ENCODE data around the gene FGGY. TPM values are rescaled to one million over a fixed set of nuclear protein-coding genes. Genes with fewer than 3 reads are reported as not detected.

Gene FGGY
- total and polyA plus RNA-seq, 7 experiments from 2014 or later, result 2.5 to 15.2 (median 11.2) TPM

DNA sequence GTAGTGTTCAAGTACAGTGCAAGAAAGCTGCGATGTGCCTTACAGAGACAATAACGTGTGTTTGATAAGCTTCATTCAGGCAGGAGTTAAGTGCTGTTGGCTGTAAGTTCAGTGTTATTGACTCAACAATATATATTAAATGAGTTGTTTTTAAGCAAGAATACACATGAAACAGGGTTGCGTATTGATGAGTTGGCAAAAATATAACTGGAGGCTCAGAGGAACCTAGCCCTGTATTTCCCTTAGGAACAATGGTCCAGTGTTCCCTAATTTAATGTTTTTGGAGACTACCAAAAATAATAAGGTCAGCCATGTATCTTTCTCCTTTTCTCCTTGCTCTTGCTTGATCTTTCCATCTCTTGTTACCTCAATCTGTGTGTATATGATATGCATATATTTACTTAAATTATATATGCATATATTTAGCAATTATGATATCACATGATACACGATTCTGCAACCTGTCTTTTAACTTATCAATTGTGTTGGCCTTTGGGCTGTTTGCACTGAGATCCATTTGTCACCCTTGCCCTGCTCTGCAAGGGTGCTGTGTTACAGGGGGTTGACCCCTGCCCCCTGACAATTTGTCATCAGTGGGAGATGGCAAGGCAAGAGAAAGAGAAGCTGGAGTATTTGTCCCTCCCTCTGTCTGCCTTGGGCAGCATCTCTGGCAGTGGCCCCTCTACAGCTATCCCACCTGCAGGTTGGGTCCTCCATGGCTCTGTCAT lies 109.7 kb downstream of the FGGY start:
- Mint-ChIP-seq H3K27me3 (peaks cover 0 to 2% (median 0%) of the 10 kb centered on the region in 5 donors), H3K27ac (no peak overlapping the region), H3K36me3 (peaks cover 0 to under 1% (median 0%) of the 10 kb centered on the region in 5 donors), H3K4me1 (no peaks in the 10 kb centered on the region), H3K9me3 (peaks cover 0 to under 1% (median 0%) of the 10 kb centered on the region in 11 donors), H3K4me3 (no peak overlapping the region)
- no peaks in the 10 kb centered on the region for H3K9me3 ChIP-seq (ENCODE audit: control insufficient read depth in 2 of 3, low read length in 3 of 3)
- H3K36me3 ChIP-seq (ENCODE audit: control insufficient read depth in 2 of 3, insufficient read depth in 3 of 3, low read length in 3 of 3), result no peaks in the 10 kb centered on the region
- ChIA-PET CTCF (interaction anchor here (0.6 kb wide), 1 partner anchor 698 kb away, joined by 3 read pairs; no protein-coding TSS in a partner anchor), POLR2A (no interaction called here)
- no peak for DNase-seq
- no peak for ATAC-seq
- no peak overlapping the region for H3K27ac ChIP-seq (ENCODE audit: low read depth, low read length)
- intact Hi-C loops (cut with micrococcal nuclease), result no loop called here
- H3K4me1 ChIP-seq (ENCODE audit: control insufficient read depth in 2 of 2, insufficient read depth in 2 of 2, low read length in 2 of 2), result no peaks in the 10 kb centered on the region
- no peaks in the 10 kb centered on the region for H3K27me3 ChIP-seq (ENCODE audit: control insufficient read depth in 2 of 2, insufficient read depth in 2 of 2, low read length in 2 of 2)
- no peak overlapping the region for H3K4me3 ChIP-seq (ENCODE audit: low read length)

DNA sequence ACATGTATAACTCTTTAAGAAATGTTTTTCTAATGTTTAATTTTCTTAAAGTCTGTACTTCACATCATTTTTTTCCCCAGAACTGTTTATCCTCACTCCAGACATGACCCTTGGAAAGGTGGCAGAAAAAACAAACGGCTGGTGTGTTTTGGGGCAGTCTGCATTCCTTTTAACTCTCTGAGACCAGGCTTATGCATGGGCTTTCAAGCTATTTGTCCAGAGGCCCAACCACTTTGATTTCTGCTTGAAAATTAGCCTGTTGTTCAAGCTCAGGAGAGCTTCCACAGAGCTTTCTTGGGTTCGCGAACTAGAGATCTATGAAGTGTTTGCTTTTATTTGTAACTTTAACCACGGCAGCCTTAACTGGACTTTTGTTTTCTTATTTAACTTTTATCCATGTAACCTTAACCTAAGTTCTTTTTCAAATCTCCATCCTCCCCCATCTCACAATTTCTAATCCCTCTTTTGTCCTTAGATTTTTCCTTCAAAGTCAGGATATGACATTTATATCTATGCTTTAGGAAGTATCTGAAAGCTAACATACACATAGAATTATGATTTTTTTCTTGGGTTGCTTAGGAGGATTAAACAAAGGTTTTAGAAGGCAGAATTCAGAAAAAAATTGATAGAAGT lies 111.8 kb downstream of the FGGY start:
- POLR2A ChIA-PET, result no interaction called here
- H3K27ac Mint-ChIP-seq, result no peak overlapping the region
- intact Hi-C loops (cut with micrococcal nuclease), result no loop called here
- H3K4me1 Mint-ChIP-seq, result no peaks in the 10 kb centered on the region
- no peaks in the 10 kb centered on the region for H3K9me3 ChIP-seq (ENCODE audit: control insufficient read depth in 2 of 3, low read length in 3 of 3)
- DNase-seq (no peak), ATAC-seq (no peak)
- H3K27me3 ChIP-seq (ENCODE audit: control insufficient read depth in 2 of 2, insufficient read depth in 2 of 2, low read length in 2 of 2), result no peaks in the 10 kb centered on the region
- no peak overlapping the region for H3K4me3 ChIP-seq (ENCODE audit: low read length)
- H3K27ac ChIP-seq (ENCODE audit: low read depth, low read length), result no peak overlapping the region
- peaks cover 0 to 2% (median 0%) of the 10 kb centered on the region in 5 donors for H3K27me3 Mint-ChIP-seq
- no peak overlapping the region for H3K4me3 Mint-ChIP-seq
- H3K9me3 Mint-ChIP-seq, result no peaks in the 10 kb centered on the region
- no peaks in the 10 kb centered on the region for H3K36me3 Mint-ChIP-seq
- H3K4me1 ChIP-seq (ENCODE audit: control insufficient read depth in 2 of 2, insufficient read depth in 2 of 2, low read length in 2 of 2), result no peaks in the 10 kb centered on the region
- H3K36me3 ChIP-seq (ENCODE audit: control insufficient read depth in 2 of 3, insufficient read depth in 3 of 3, low read length in 3 of 3), result no peaks in the 10 kb centered on the region
- CTCF ChIA-PET, result no interaction called here

DNA sequence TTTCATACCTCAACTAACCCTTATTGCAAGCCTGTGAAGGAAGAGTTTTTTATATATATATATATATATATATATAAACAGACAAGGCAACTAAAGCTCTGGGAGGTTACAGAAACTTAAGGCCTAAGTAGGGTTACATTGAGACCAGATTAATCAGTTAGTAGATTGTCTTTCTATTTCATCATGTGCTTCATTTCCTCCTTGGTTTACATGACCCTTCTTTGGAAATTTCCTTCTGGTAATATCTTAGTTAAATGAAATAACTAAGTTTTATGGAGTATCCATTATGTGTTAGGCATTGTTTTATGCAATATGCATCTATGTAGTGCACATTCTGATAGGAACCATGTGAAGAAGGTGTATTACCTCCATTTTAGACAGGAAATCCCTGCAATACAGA lies 112.7 kb downstream of the FGGY start:
- Histone ChIP-seq H3K4me3 (ENCODE audit: low read length) (no peak overlapping the region), H3K36me3 (ENCODE audit: control insufficient read depth in 2 of 3, insufficient read depth in 3 of 3, low read length in 3 of 3) (no peaks in the 10 kb centered on the region), H3K9me3 (ENCODE audit: control insufficient read depth in 2 of 3, low read length in 3 of 3) (no peaks in the 10 kb centered on the region), H3K27ac (ENCODE audit: low read depth, low read length) (no peak overlapping the region), H3K4me1 (ENCODE audit: control insufficient read depth in 2 of 2, insufficient read depth in 2 of 2, low read length in 2 of 2) (no peaks in the 10 kb centered on the region), H3K27me3 (ENCODE audit: control insufficient read depth in 2 of 2, insufficient read depth in 2 of 2, low read length in 2 of 2) (no peaks in the 10 kb centered on the region)
- Mint-ChIP-seq H3K27ac (no peak overlapping the region), H3K4me3 (no peak overlapping the region), H3K4me1 (no peaks in the 10 kb centered on the region), H3K36me3 (no peaks in the 10 kb centered on the region), H3K9me3 (no peaks in the 10 kb centered on the region), H3K27me3 (peaks cover 0 to 2% (median 0%) of the 10 kb centered on the region in 5 donors)
- POLR2A ChIA-PET, result no interaction called here
- CTCF ChIA-PET, result no interaction called here
- ATAC-seq (no peak), DNase-seq (no peak)
- intact Hi-C loops (cut with micrococcal nuclease), result no loop called here

DNA sequence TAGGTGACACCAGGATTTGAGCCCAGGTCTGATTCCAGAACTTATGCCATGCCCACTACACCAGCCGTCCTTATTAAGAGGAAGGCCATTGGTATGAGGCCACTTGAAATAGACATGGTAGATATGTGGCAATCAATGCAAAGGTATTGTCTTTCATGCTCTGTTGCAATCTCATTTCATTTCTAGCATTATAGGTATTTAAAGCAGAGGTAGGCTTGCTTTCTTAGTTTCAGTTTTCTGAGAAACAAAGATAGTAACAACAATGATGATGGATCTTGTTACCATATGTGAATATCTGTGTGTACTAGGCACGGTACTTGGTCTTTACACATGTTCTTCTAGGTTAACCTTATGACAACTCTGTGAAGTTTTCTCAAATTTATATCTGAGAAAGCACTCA lies 113.1 kb downstream of the FGGY start:
- H3K27ac Mint-ChIP-seq, result no peak overlapping the region
- Histone ChIP-seq H3K27ac (ENCODE audit: low read depth, low read length) (no peak overlapping the region), H3K9me3 (ENCODE audit: control insufficient read depth in 2 of 3, low read length in 3 of 3) (no peaks in the 10 kb centered on the region), H3K4me1 (ENCODE audit: control insufficient read depth in 2 of 2, insufficient read depth in 2 of 2, low read length in 2 of 2) (no peaks in the 10 kb centered on the region), H3K27me3 (ENCODE audit: control insufficient read depth in 2 of 2, insufficient read depth in 2 of 2, low read length in 2 of 2) (no peaks in the 10 kb centered on the region), H3K4me3 (ENCODE audit: low read length) (no peak overlapping the region), H3K36me3 (ENCODE audit: control insufficient read depth in 2 of 3, insufficient read depth in 3 of 3, low read length in 3 of 3) (no peaks in the 10 kb centered on the region)
- DNase-seq, result no peak
- intact Hi-C loops (cut with micrococcal nuclease), result no loop called here
- H3K4me3 Mint-ChIP-seq, result no peak overlapping the region
- POLR2A ChIA-PET, result no interaction called here
- H3K36me3 Mint-ChIP-seq, result no peaks in the 10 kb centered on the region
- H3K4me1 Mint-ChIP-seq, result no peaks in the 10 kb centered on the region
- ATAC-seq, result no peak
- H3K27me3 Mint-ChIP-seq, result peaks cover 0 to 2% (median 0%) of the 10 kb centered on the region in 5 donors
- no peaks in the 10 kb centered on the region for H3K9me3 Mint-ChIP-seq
- CTCF ChIA-PET, result no interaction called here

DNA sequence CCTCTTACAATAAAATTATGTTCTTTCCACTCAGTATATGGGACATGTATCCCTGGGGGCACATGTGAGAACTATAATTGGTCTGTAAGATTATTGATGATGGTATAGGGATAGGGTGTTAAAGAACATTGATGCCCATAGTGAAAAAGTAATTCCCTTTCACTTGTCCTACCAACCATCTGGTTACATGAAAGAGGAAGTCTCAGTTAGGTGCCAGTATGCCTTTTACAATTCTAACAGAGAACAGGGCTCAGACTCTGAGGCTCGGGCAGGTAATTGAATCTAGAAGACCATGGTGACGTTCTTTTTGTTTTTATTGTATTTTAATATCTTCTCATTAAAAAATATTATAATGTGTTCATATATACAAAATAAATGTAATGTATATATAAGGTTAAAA lies 113.6 kb downstream of the FGGY start:
- H3K9me3 Mint-ChIP-seq, result no peaks in the 10 kb centered on the region
- Histone ChIP-seq H3K27me3 (ENCODE audit: control insufficient read depth in 2 of 2, insufficient read depth in 2 of 2, low read length in 2 of 2) (no peaks in the 10 kb centered on the region), H3K27ac (ENCODE audit: low read depth, low read length) (no peak overlapping the region), H3K4me1 (ENCODE audit: control insufficient read depth in 2 of 2, insufficient read depth in 2 of 2, low read length in 2 of 2) (no peaks in the 10 kb centered on the region), H3K4me3 (ENCODE audit: low read length) (no peak overlapping the region), H3K36me3 (ENCODE audit: control insufficient read depth in 2 of 3, insufficient read depth in 3 of 3, low read length in 3 of 3) (no peaks in the 10 kb centered on the region), H3K9me3 (ENCODE audit: control insufficient read depth in 2 of 3, low read length in 3 of 3) (no peaks in the 10 kb centered on the region)
- peaks cover 0 to 2% (median 0%) of the 10 kb centered on the region in 5 donors for H3K27me3 Mint-ChIP-seq
- ChIA-PET CTCF (no interaction called here), POLR2A (no interaction called here)
- H3K4me3 Mint-ChIP-seq, result no peak overlapping the region
- H3K4me1 Mint-ChIP-seq, result no peaks in the 10 kb centered on the region
- ATAC-seq (no peak), DNase-seq (no peak)
- no peaks in the 10 kb centered on the region for H3K36me3 Mint-ChIP-seq
- intact Hi-C loops (cut with micrococcal nuclease), result no loop called here
- H3K27ac Mint-ChIP-seq, result no peak overlapping the region

DNA sequence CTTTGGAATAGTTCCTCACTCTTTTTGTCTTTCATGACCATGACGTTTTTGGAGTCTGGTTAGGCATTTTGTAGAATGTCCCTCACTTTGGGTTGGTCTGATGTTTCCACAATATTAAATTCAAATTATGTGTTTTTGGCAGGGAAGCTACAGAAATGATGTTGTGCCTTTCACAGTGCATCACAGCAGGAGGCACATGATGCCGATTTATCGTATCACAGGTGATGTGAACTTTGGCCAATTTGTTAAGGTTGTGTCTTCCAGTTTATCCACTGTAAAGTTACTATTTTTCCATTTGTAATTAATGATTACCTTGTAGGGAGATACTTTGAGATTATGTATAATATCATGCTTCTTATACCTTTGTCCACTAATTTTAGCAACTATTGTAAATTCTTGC lies 114.3 kb downstream of the FGGY start:
- H3K36me3 ChIP-seq (ENCODE audit: control insufficient read depth in 2 of 3, insufficient read depth in 3 of 3, low read length in 3 of 3), result no peaks in the 10 kb centered on the region
- intact Hi-C loops (cut with micrococcal nuclease), result no loop called here
- DNase-seq, result no peak
- Mint-ChIP-seq H3K9me3 (no peaks in the 10 kb centered on the region), H3K27ac (no peak overlapping the region), H3K4me1 (no peaks in the 10 kb centered on the region), H3K4me3 (no peak overlapping the region), H3K27me3 (no peaks in the 10 kb centered on the region), H3K36me3 (no peaks in the 10 kb centered on the region)
- H3K4me1 ChIP-seq (ENCODE audit: control insufficient read depth in 2 of 2, insufficient read depth in 2 of 2, low read length in 2 of 2), result no peaks in the 10 kb centered on the region
- H3K27me3 ChIP-seq (ENCODE audit: control insufficient read depth in 2 of 2, insufficient read depth in 2 of 2, low read length in 2 of 2), result no peaks in the 10 kb centered on the region
- POLR2A ChIA-PET, result no interaction called here
- no peak overlapping the region for H3K27ac ChIP-seq (ENCODE audit: low read depth, low read length)
- no peak for ATAC-seq
- no peaks in the 10 kb centered on the region for H3K9me3 ChIP-seq (ENCODE audit: control insufficient read depth in 2 of 3, low read length in 3 of 3)
- CTCF ChIA-PET, result no interaction called here
- H3K4me3 ChIP-seq (ENCODE audit: low read length), result no peak overlapping the region

DNA sequence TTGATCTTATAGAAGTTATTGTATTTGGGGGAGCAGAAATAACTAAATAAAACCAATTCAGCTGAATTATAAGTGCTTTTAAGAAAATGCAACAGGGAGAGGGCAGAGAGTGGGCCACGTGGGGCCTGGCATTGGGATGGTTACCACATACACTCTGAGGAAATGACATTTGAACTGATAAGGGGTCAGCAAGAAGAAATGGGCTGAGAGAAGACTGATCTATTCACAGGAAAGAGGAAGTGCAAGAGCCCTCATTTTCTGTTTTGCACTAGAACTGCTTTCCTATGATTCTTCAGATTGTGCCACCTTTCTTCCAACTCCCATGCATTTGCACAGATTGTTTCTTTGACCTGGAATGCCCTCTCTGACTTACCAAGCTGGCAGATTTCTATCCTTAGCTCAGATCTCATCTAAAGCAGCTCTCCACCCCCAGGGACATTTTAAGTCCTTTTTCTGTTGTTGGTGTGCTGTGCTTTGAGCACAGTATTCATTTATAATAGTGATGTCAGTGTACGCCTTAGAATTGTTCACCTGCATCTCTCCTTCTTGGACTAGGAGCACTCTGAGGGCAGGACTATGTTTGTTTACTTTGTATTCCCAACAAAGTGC lies 115.9 kb downstream of the FGGY start:
- H3K9me3 ChIP-seq (ENCODE audit: control insufficient read depth in 2 of 3, low read length in 3 of 3), result no peaks in the 10 kb centered on the region
- H3K36me3 ChIP-seq (ENCODE audit: control insufficient read depth in 2 of 3, insufficient read depth in 3 of 3, low read length in 3 of 3), result no peaks in the 10 kb centered on the region
- H3K27me3 ChIP-seq (ENCODE audit: control insufficient read depth in 2 of 2, insufficient read depth in 2 of 2, low read length in 2 of 2), result no peaks in the 10 kb centered on the region
- H3K4me3 ChIP-seq (ENCODE audit: low read length), result no peak overlapping the region
- H3K4me3 Mint-ChIP-seq, result no peak overlapping the region
- DNase-seq (no peak), ATAC-seq (peak; percentile 38)
- peaks cover 0 to 4% (median 0%) of the 10 kb centered on the region in 5 donors for H3K36me3 Mint-ChIP-seq
- ChIA-PET CTCF (no interaction called here), POLR2A (no interaction called here)
- no peaks in the 10 kb centered on the region for H3K9me3 Mint-ChIP-seq
- no peaks in the 10 kb centered on the region for H3K27me3 Mint-ChIP-seq
- intact Hi-C loops (cut with micrococcal nuclease), result no loop called here
- no peak overlapping the region for H3K27ac Mint-ChIP-seq
- H3K4me1 ChIP-seq (ENCODE audit: control insufficient read depth in 2 of 2, insufficient read depth in 2 of 2, low read length in 2 of 2), result no peaks in the 10 kb centered on the region
- H3K4me1 Mint-ChIP-seq, result no peaks in the 10 kb centered on the region
- H3K27ac ChIP-seq (ENCODE audit: low read depth, low read length), result no peak overlapping the region
